ENCODE measurements around the gene CDA. TPM values are rescaled to one million over a fixed set of nuclear protein-coding genes. Genes with fewer than 3 reads are reported as not detected.

Gene CDA
- total and polyA plus RNA-seq, 2 of the 8 experiments (the other 6 are each of a cell fraction or from before 2014, with no cell fraction given), result 4.4 to 11.3 TPM

- no peaks in the 10 kb centered on the region; a peak in 1 of 4 replicates for H3K9me3 ChIP-seq (ENCODE audit: insufficient read depth in 2 of 2, low read depth in 1 of 2, low read length in 1 of 2)
- H2AK5ac ChIP-seq (ENCODE audit: low read depth, low read length), result no peak overlapping the region
- ChIA-PET POLR2A (ENCODE audit: partially characterized antibody) (interaction anchor here (0.6 to 2.0 kb wide), 9 partner anchors 11 to 140 kb away, joined by 3 to 5 read pairs (median 4); partner anchors contain the start of gene HP1BP3), CTCF (ENCODE audit: partially characterized antibody) (interaction anchor here (0.6 to 2.2 kb wide), 8 partner anchors 10 to 231 kb away, joined by 3 to 8 read pairs (median 4); partner anchors contain the start of gene PINK1)
- no peaks in the 10 kb centered on the region for H3K27me3 ChIP-seq (replicated peaks in 1 of 4; ENCODE audit: control insufficient read depth in 3 of 4, extremely low read depth in 1 of 4, insufficient read depth in 3 of 4, low read length in 3 of 4)
- peak overlapping the region; percentile 76; the same call in 1 of the 2 replicates for H4K8ac ChIP-seq (ENCODE audit: extremely low read depth, insufficient read depth, low read length)
- FAIRE-seq, result no peak
- DNase-seq (ENCODE audit: low read depth in 1 of 2, low spot score in 2 of 2), result no peak
- peak overlapping the region; percentile 79; the same call in 1 of the 2 replicates for H3K18ac ChIP-seq (ENCODE audit: extremely low read depth, low read length)
- H3K56ac ChIP-seq (replicated peaks; ENCODE audit: insufficient read length, low read depth, low read length), result no peak overlapping the region
- no peak overlapping the region for H2BK120ac ChIP-seq (replicated peaks; ENCODE audit: low read depth, low read length)
- H3K36me3 ChIP-seq (ENCODE audit: control insufficient read depth in 2 of 4, insufficient read depth in 4 of 4, low read length in 3 of 4), result peaks cover 4 to 13% (median 9%) of the 10 kb centered on the region in 4 experiments; a peak in 6 of 8 replicates
- H3K4me2 ChIP-seq (ENCODE audit: insufficient read depth in 1 of 2, low read depth in 2 of 2, low read length in 2 of 2), result peak overlapping the region; percentile 71 to 89
- 0 out of 2 replicates have a peak overlapping the region, but pooled peaks have one; percentile 5 for H2BK15ac ChIP-seq (ENCODE audit: low read length)
- peak overlapping the region; percentile 76 for H3K27ac ChIP-seq (ENCODE audit: low read depth, low read length)
- H4K91ac ChIP-seq (replicated peaks; ENCODE audit: insufficient read length, low read length), result peak overlapping the region; percentile 61
- H3K14ac ChIP-seq (ENCODE audit: insufficient read length), result no peak overlapping the region
- 69% methylated on average over 7 of the region's 7 CpGs; no CpG with 5 or more reads in 1 of the 2 experiments for WGBS, 2 experiments (ENCODE audit: extremely low coverage in 1 of 2, insufficient coverage in 1 of 2, insufficient read length in 1 of 2, insufficient replicate concordance in 2 of 2, low coverage in 1 of 2, low lambda C conversion rate in 2 of 2, missing lambda C conversion rate in 1 of 2)
- no peak overlapping the region for H3K23ac ChIP-seq (ENCODE audit: insufficient read length)
- H3K4ac ChIP-seq (replicated peaks; ENCODE audit: insufficient read length, low read depth, low read length), result peak overlapping the region; percentile 2
- H2AFZ ChIP-seq (ENCODE audit: low read length), result no peak overlapping the region
- H3K4me3 ChIP-seq (ENCODE audit: extremely low read depth in 1 of 4, insufficient read depth in 2 of 4, low read depth in 3 of 4, low read length in 4 of 4), result peak overlapping the region; percentile 88 to 95 (median 91)
- 0 out of 2 replicates have a peak, but pooled peaks cover 3% of the 10 kb centered on the region for H3K79me1 ChIP-seq (ENCODE audit: low read depth, low read length)
- peaks cover 12% of the 10 kb centered on the region for H3K23me2 ChIP-seq (ENCODE audit: low read depth, low read length)
- H4K5ac ChIP-seq (ENCODE audit: insufficient read length, low read depth, low read length), result peak overlapping the region; percentile 62
- 0 out of 2 replicates have a peak overlapping the region, but pooled peaks have one; percentile 29 for H2BK12ac ChIP-seq (ENCODE audit: low read depth, low read length)
- peaks cover 9 to 40% of the 10 kb centered on the region in 2 experiments for H3K79me2 ChIP-seq (ENCODE audit: control insufficient read depth in 1 of 2, insufficient read depth in 2 of 2, low read length in 2 of 2)
- H2BK5ac ChIP-seq (ENCODE audit: low read depth, low read length), result peak overlapping the region; percentile 92; the same call in 1 of the 2 replicates
- peaks cover 4 to 8% of the 10 kb centered on the region in 2 experiments for H4K20me1 ChIP-seq (replicated peaks in 1 of 2; ENCODE audit: control insufficient read depth in 1 of 2, insufficient read depth in 2 of 2, low read length in 2 of 2)
- H3K4me1 ChIP-seq (replicated peaks in 1 of 4; ENCODE audit: control insufficient read depth in 3 of 4, insufficient read depth in 4 of 4, low read length in 3 of 4), result peaks cover 0 to 9% (median 4%) of the 10 kb centered on the region in 4 experiments; a peak in 4 of 7 replicates
- peak overlapping the region; percentile 69 to 93 (median 72) for H3K9ac ChIP-seq (replicated peaks in 1 of 4; ENCODE audit: extremely low read depth in 1 of 4, low read depth in 3 of 4, low read length in 3 of 4)
- H2BK20ac ChIP-seq (ENCODE audit: low read length), result no peak overlapping the region
- TF ChIP-seq CHD2 (IDR thresholded peaks at IDR 0.05; ENCODE audit: low read length) (no peak), ZNF274 (IDR thresholded peaks at IDR 0.05; ENCODE audit: borderline replicate concordance, extremely low read depth, low read length) (no peak), CEBPB (IDR thresholded peaks at IDR 0.05; ENCODE audit: low read depth, low read length) (no peak), SP2 (IDR thresholded peaks at IDR 0.05; ENCODE audit: low read length) (no peak), EP300 (IDR thresholded peaks at IDR 0.05; ENCODE audit: borderline replicate concordance in 1 of 2, low read depth in 2 of 2, low read length in 2 of 2) (no peak), GTF2F1 (IDR thresholded peaks at IDR 0.05; ENCODE audit: borderline replicate concordance, low read depth, low read length) (no peak), CTCF (IDR thresholded peaks at IDR 0.05; ENCODE audit: control extremely low read depth in 1 of 3, insufficient read depth in 1 of 3, low read depth in 1 of 3, low read length in 3 of 3) (peak in 1 of 3 experiments; percentile 0; a peak in 1 of 4 replicates)
Observed at GRCh38 chr1:20662110-20662475, 73.2 kb downstream of the CDA start.

Data from H1 (cell line).